BE2C (cell line): ENCODE measurements around the gene SIRT7.

Source experiments
- DNase-seq: peaks from one replicate; pipeline ENCODE4 v3.0.0-alpha.2; 2020
- H3K27me3 ChIP-seq: fragments of 250-450 bp; sonication (Bioruptor Pico); 2 replicates; pipeline ENCODE4 v1.5.1; 2020; ENCODE audit warnings: mild to moderate bottlenecking
- H3K36me3 ChIP-seq: fragments of 250-450 bp; sonication (Bioruptor Pico); 2 replicates; pipeline ENCODE4 v1.5.1; 2020; ENCODE audit warnings: mild to moderate bottlenecking
- H3K4me1 ChIP-seq: fragments of 250-450 bp; sonication (Bioruptor Pico); 2 replicates; pipeline ENCODE4 v1.5.1; 2020
- H3K4me3 ChIP-seq: 2 replicates; pipeline ENCODE4 v1.5.1; 2011; ENCODE audit warnings: low read depth, low read length
- H3K9me3 ChIP-seq: fragments of 250-450 bp; sonication (Bioruptor Pico); 2 replicates; pipeline ENCODE4 v1.5.1; 2020
- CTCF ChIP-seq: IDR thresholded peaks from 2 replicates; pipeline ENCODE4 v1.5.1; 2012; ENCODE audit warnings: mild to moderate bottlenecking, low read depth, low read length

SIRT7 gene

DNA sequence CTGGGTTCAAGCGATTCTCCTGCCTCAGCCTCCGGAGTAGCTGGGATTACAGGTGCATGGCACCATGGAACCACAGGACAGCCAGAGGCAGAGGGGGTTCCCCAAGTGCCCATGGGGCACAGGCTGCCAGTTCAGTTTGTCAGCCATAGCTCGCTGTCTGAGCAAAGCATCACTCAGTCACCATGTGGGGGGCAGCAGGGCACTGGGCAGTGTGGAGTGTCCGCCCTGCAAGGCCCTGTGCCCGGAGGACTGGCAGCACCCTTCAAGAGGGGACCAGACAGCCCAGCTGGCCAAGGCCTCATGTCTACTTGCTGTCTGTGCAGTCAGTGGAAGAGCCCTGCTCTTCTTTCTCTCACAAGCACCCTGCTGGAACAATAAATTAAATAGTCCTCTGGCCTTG lies 33.0 kb downstream of the SIRT7 start:
- Histone ChIP-seq H3K4me1 (peaks cover 25% of the 10 kb centered on the region), H3K4me3 (no peak overlapping the region), H3K36me3 (peaks cover 75% of the 10 kb centered on the region), H3K9me3 (no peaks in the 10 kb centered on the region), H3K27me3 (no peaks in the 10 kb centered on the region)
- DNase-seq: no peak
- TF ChIP-seq CTCF: no peak

GRCh38 chr17:81884520-81884919 lies 33.5 kb downstream of the SIRT7 start:
- H3K4me1 ChIP-seq: peaks cover 21% of the 10 kb centered on the region
- TF ChIP-seq CTCF: no peak
- no peak overlapping the region for H3K4me3 ChIP-seq
- H3K36me3 ChIP-seq: peaks cover 70% of the 10 kb centered on the region
- H3K27me3 ChIP-seq: no peaks in the 10 kb centered on the region
- peak; percentile 79 for DNase-seq
- H3K9me3 ChIP-seq: no peaks in the 10 kb centered on the region

GRCh38 chr17:81879121-81879520 lies 38.9 kb downstream of the SIRT7 start:
- Histone ChIP-seq H3K4me1 (no peaks in the 10 kb centered on the region), H3K9me3 (no peaks in the 10 kb centered on the region), H3K36me3 (peaks cover 27% of the 10 kb centered on the region), H3K4me3 (no peak overlapping the region), H3K27me3 (no peaks in the 10 kb centered on the region)
- no peak for TF ChIP-seq CTCF
- DNase-seq: no peak

- no peaks in the 10 kb centered on the region for H3K9me3 ChIP-seq
- no peak for DNase-seq
- no peaks in the 10 kb centered on the region for H3K4me1 ChIP-seq
- H3K4me3 ChIP-seq: no peak overlapping the region
- H3K27me3 ChIP-seq: no peaks in the 10 kb centered on the region
- H3K36me3 ChIP-seq: peaks cover 19% of the 10 kb centered on the region
- TF ChIP-seq CTCF: no peak
Observed at GRCh38 chr17:81878294-81878693, 39.7 kb downstream of the SIRT7 start.

GRCh38 chr17:81877569-81877968 lies 40.4 kb downstream of the SIRT7 start:
- Histone ChIP-seq H3K27me3 (no peaks in the 10 kb centered on the region), H3K9me3 (no peaks in the 10 kb centered on the region), H3K36me3 (peaks cover 17% of the 10 kb centered on the region), H3K4me1 (no peaks in the 10 kb centered on the region), H3K4me3 (no peak overlapping the region)
- no peak for TF ChIP-seq CTCF
- no peak for DNase-seq

GRCh38 chr17:81871387-81872230 lies 46.4 kb downstream of the SIRT7 start:
- Histone ChIP-seq H3K27me3 (no peaks in the 10 kb centered on the region), H3K4me3 (peak overlapping the region; percentile 90), H3K36me3 (peaks cover 25% of the 10 kb centered on the region), H3K9me3 (no peaks in the 10 kb centered on the region), H3K4me1 (peaks cover 22% of the 10 kb centered on the region)
- peak; percentile 97 for DNase-seq
- no peak for TF ChIP-seq CTCF
